Middle frontal gyrus (tissue), 1 donor: ENCODE results near the gene ABHD8.

Source experiments
- DNase-seq: peaks from one replicate; pipeline ENCODE4 v3.0.0-alpha.2; 2015; ENCODE audit warnings: low spot score; ENCODE audit errors: extremely low spot score

ABHD8 gene

GRCh38 chr19:17266589-17266974, 36.6 kb downstream of the ABHD8 start:
- no peak for DNase-seq

GRCh38 chr19:17266026-17266425, 37.2 kb downstream of the ABHD8 start:
- DNase-seq = no peak

- DNase-seq = no peak
These were observed 38.6 kb downstream of the ABHD8 start, which contains the start of gene USHBP1 for GRCh38 chr19:17264641-17264979. Gene USHBP1, minus strand, starts transcription at chr19:17264745. Its CDS starts 446 bp downstream, at chr19:17264299.

- no peak for DNase-seq
These were observed 39.2 kb downstream of the ABHD8 start for GRCh38 chr19:17263712-17264640.

DNA sequence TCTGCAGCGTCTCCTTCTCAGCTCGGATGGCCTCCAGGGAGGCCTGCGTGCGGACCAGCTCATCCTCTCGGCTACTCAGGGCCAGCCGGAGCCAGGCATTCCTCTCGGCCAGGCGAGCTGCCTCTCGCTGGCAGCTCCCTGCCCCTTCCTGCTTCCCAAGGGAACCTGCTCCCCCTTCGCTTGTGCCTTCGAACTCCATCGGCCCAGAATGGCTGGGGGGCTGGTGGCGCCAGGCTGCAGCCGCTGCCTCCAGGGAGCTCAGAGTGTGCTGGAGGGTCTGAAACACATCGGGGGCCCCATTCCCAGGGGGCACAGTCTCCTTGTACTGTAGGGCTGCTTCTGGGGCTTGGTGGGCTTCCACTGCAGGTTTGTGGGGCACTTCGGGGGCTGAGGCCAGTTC, 40.7 kb downstream of the ABHD8 start:
- DNase-seq = no peak

GRCh38 chr19:17260842-17261325, 42.3 kb downstream of the ABHD8 start:
- no peak for DNase-seq

GRCh38 chr19:17259934-17260333, 43.3 kb downstream of the ABHD8 start:
- DNase-seq = no peak

DNA sequence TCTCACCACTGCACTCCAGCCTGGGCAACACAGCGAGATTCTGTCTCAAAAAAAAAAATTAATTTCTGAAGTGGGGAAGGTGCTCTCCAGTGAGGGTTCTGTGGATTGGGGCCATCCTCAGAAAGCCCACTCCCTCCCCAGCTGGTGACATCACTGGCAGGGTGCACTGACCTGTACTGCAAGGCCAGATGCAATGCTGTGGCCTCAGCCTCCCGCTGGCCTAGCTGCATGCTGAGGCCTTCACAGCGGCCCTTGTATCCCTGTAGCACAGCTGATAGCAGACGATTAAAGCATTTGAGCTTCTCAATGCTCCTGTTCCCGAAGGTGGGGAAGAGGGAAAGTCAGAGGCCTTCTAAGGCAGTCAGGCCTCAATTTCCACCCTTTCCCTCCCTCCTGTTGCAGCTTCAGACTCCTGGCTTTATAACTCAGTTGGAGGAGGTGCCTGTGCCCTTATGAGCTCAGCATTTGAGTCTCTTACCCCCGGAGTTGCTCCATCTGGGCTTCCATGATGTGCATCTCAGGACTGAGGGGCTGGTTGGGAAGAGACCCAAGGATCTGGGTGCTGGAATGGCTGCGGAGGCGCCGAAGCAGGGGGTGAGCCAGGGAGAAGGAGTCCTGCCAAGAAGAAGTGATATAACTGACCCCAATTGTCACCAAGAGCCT, 44.0 kb downstream of the ABHD8 start:
- DNase-seq = no peak

DNA sequence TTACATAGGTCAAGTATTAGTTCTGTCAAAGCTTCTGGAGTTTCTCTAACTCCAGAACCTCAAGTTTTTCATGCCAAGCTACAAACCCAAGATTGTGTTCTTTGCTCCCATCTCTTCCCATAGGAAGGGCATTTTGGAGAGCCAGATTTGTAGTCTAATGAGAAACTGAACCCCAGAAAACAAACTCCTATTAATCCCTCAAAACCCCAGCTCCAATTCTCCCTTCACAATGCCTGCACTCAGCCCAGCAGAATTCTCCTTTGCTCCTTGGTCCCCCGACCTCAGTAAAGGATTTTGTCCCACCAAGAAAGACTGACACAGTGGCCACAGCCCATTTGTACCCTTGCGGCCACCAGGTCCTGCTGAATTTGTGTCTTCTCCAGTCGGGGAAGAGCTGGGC, 47.1 kb downstream of the ABHD8 start:
- DNase-seq = no peak

- DNase-seq = no peak
These were observed 48.0 kb downstream of the ABHD8 start for GRCh38 chr19:17255150-17255621.

GRCh38 chr19:17254636-17255035, 48.6 kb downstream of the ABHD8 start:
- no peak for DNase-seq

GRCh38 chr19:17249887-17250548, 53.2 kb downstream of the ABHD8 start:
- no peak for DNase-seq

GRCh38 chr19:17248011-17248776, 55.0 kb downstream of the ABHD8 start:
- DNase-seq = no peak

DNA sequence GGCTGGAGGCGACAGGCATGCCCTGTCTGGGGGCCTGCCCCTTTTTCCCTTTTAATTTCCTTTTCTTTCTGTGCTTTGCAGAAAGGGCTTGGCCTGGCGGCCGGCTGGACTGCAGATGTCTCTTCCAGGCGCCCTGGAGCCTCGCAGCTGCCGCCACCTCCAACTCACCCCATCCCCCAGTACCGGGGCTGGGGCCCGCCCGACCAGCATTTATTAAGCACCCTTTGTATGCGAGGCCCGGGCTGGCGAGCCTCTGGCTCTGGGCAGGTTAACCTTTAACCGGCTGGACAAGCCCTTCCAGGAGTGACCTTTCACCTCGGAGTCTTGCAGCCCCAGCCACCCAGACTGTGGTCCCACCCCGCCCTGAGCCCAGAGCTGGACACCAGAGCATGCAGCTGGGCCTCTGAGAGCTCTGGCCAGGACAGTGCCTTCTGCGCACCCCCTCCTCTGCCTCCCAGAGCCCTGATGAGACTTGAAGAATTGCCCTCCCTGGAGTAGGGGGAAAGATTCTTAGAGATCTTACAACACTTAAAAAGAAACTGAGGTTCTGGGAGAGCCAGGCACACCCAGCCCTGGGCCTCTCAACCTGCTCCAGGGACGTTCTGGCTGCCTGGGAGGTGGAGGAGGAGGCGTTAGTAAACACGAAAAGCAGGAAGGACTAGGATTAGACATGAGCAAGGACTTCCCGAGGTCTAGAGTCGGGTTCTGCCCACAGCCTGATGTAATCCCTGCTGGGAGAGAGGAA, 56.4 kb downstream of the ABHD8 start:
- no peak for DNase-seq

- DNase-seq = no peak
These were observed 57.7 kb downstream of the ABHD8 start, which contains the start of gene NR2F6 for GRCh38 chr19:17245535-17245984. Gene NR2F6, minus strand, starts transcription at chr19:17245919. Its CDS starts 699 bp downstream, at chr19:17245220.

DNA sequence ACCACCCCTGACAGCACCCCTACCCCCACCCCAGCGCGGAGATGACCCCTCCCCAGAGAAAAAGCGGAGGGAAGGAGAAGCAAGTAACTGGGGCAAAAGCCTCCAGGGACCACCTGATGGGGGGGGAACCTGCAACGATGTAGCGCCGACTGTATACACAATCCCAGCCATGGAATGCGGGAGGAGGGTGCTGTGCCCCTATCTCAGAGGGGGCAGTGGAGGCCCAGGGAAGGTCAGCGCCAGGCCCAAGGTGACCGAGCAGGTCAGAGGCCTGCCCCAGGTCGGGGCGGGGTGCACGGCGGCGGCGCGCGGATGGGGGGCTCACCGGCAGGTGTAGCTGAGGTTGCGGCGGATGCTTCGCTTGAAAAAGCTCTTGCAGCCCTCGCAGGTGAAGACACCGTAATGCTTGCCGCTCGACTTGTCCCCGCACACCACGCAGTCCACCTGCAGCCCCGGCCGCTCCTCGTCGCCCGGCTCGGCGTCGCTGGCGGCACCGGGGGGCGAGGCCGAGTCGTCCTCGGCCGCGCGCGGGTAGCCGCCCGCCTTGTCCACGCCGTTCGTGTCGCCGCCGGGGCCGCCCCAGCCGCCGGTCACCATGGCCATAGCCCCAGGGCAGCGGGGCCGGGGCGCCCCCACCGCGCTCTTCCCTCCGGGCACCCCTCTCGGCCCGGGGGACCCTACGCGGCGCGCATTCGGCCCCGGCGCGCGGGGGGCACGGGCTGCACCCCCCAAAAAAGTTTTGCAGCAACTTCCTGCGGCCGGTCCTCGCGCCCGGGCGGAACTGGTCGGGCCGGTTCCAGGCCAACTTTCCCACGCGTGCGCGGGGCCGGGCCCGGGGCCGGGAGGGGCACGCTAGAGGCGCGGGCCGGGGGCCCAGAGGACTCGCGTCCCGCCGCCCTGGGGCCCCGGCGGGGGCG, 58.3 kb downstream of the ABHD8 start:
- DNase-seq = no peak

DNA sequence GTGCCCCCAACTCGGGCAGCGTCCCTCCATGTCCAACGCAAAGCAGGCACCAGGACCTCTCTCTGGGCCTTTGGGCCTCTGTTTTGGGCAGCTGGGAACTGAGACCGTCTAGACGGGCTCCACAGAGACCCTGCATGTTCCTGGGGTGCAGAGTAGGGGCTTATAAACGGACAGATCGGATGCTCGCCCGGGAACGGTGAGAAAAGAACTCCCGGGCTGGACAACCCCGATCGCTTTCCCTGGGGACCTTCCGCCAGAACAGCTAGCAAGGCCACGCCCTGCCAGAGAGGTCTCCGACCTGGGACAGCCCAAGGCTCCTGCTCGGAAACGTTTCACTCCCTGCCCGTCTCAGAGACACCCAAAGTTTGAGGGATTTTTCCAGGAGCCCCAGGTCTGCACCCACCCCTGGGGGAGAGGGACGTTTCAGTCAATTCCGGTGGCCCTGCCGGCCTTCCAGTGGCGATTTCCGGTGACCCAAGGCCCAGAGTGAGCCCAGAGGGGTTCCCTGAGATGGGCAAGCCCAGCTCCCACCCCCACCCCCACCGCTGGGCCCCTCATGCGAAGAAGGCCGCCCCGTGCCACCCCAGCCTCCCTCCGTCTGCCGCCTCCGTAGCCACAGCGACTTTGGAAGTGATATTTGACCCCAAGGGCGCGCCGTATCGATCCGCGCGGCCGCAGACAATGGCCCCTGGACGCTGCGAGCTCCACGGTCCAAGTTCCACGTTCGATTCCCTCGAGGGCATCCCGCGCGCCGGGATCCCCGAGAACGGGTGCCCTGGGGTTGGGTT, 59.2 kb downstream of the ABHD8 start:
- no peak for DNase-seq

DNA sequence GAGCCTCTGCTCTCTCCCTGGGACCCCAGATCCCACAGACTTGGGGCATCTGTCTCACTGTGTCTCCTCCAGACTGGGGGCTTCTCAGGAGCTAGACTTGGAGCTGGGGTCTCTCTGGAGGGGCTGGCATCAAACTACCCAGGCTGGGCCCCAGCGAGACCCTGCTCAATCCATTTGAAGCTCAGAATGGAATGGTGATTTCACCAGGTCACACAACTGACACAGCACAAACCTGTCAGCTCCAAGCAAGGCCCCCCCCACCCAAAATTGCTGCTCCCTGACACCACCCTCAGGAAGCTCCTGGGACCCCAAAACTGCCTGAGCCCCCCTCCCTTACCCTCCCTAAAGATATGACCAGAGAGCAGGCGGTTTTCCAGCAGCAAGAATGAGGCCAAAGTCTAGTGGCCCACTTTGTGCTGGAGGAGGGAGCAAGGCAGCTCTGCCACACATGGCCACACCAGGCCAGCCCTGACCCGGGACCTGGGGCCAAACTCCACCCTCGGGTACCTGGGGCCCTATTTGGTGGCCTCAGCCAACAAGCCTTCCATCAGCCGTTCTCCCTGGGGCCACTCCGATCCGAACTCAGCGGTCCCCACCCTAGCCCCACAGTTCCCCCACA, 59.9 kb downstream of the ABHD8 start:
- DNase-seq = no peak
